SK-MEL-5 (cell line): ENCODE data around the gene KAT14. TPM values are rescaled to one million over a fixed set of nuclear protein-coding genes. Genes with fewer than 3 reads are reported as not detected.
"Not testable (repeated sequence)": the region's sequence is repeated elsewhere in the genome, so short reads cannot be mapped to it uniquely, and the experiment has no call there.

Source experiments
- DNase-seq: peaks from one replicate; pipeline ENCODE4 v3.0.0-alpha.2; 2016; ENCODE audit warnings: low read depth, low spot score
- in situ Hi-C: cut with HindIII; loops from 2 replicates; pipeline ENCODE4 v1.10.0; 2016; ENCODE audit warnings: low sequenced_read_pairs, high pct_unique_total_duplicates, low pct_unique_long_range_greater_than_20kb
- small RNA-seq, 2 experiments: library from RNA; depleted of rRNA; stranded (forward); fragments of <200 nt; gene quantifications; one replicate each; pipeline ENCODE3, GENCODE V24; 2014
- total RNA-seq: library from RNA; depleted of rRNA; stranded (reverse); fragments of >200 nt; shearing (Covaris generic); gene quantifications from 2 replicates; pipeline ENCODE4 v1.2.3, GENCODE V29; 2014; rRNA removed

The KAT14 gene
- total RNA-seq, 1 experiment from 2014 or later = 20.7 TPM

DNA sequence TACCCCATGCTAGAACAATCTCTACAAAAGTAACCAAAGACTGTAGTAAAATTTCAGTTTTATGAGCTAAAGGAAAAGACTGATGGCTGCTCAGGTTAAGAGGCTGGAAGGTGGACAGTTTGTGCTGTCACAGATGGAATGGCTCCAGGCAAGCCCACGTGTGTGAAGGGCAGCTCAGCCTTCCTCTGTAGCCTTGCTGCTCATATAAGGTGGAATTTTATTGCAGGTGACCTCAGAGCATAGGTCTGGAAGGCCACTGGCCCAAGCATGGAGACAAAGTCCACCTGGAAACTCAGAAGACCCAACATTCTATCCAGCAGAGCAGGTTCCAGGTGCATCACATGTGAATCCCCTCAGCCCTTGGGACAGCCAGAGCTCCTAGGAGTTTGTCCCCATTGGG, 53.6 kb downstream of the KAT14 start:
- no peak for DNase-seq
- in situ Hi-C loops = no loop called here

DNA sequence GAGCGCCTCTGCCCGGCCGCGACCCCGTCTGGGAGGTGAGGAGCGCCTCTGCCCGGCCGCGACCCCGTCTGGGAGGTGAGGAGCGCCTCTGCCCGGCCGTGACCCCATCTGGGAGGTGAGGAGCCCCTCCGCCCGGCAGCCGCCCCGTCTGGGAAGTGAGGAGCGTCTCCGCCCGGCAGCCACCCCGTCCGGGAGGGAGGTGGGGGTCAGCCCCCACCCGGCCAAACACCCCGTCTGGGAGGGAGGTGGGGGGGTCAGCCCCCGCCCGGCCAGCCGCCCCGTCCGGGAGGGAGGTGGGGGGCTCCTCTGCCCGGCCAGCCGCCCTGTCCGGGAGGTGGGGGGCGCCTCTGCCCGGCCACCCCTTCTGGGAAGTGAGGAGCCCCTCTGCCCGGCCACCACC, 56.8 kb downstream of the KAT14 start:
- DNase-seq, in situ Hi-C loops: not testable (repeated sequence)

DNA sequence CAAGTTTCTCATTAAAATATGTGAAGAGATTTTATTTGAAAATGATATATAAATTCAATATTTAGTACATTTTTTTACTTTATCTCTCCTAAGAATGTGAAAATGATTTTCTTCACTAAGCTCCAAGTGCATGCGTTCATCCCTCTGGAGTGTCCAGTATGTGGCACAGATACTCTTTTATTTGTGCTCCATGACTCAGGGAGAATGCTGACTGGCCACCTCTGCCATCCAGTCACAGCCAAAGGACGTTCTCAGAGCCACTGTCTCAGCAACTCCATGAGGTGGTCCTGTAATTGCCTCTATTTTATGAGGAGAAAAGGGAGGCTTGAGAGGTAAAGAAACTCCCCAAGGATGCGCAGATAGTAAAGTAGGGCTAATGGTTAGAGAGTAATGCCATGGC, 58.3 kb downstream of the KAT14 start:
- in situ Hi-C loops = no loop called here
- no peak for DNase-seq

DNA sequence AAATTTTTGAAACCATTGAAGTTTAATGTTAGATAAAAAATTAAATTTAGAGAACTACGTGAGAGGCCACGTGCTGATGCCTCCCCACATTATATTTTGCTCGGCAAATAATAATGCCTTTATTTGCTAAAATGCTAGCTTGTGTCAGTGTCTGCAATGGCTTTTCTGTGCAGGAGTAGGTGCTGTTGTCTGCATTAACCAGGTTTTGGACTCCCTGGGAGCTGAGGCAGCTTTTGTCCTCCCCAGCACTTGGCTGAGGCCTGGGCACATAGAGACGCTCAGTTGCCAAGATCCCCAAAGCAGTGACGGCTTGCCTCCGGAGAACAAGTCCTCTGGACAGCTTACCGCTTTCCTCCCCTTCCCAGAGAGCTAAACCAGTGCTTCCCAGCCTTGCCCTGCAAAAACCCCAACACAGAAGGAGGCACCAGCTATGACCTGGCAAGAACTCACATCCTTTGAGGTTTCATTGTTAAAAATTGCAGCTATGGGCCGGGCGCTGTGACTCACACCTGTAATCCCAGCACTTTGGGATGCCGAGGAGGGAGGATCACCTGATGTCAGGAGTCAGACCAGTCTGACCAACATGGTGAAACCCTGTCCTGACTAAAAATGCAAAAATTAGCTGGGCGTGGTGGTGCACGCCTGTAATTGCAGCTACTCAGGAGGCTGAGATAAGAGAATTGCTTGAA, 59.9 kb downstream of the KAT14 start:
- in situ Hi-C loops = no loop called here
- DNase-seq = no peak

DNA sequence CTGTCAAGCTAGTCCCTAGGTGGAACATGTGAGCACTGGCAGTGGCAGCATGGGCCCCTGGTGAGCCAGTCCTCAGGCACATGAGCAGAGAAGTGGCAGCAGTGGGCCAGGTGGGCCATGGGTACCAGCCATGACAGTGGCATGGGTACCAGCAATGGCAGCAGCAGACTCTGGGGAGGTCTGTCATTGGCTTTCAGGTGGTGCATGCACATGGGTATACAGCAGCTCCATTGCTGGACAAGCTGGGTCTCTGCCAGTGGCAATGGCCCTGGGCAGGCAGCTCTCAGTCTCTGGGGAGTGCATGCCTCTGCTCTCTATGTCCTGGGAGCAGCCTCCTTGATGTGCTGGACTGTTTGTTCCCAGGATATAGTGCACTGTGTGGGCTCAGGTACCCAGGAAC, 65.3 kb downstream of the KAT14 start:
- no peak for DNase-seq
- in situ Hi-C loops = no loop called here

DNA sequence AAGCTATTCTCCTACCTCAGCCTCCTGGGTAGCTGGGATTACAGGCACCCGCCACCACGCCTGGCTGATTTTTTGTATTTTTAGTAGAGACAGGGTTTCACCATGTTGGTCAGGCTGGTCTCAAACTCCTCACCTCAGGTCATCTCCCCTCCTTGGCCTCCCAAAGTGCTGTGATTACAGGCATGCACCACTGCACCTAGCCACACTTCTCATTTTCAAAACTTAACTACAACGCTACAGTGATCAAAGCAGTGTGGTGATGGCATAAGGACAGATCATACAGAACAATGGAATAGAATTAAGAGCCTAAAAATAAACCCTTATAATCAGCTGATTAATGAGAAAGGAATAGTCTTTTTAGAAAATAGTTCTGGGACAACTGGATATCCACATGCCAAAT, 66.0 kb downstream of the KAT14 start:
- in situ Hi-C loops, DNase-seq: not testable (repeated sequence)

DNA sequence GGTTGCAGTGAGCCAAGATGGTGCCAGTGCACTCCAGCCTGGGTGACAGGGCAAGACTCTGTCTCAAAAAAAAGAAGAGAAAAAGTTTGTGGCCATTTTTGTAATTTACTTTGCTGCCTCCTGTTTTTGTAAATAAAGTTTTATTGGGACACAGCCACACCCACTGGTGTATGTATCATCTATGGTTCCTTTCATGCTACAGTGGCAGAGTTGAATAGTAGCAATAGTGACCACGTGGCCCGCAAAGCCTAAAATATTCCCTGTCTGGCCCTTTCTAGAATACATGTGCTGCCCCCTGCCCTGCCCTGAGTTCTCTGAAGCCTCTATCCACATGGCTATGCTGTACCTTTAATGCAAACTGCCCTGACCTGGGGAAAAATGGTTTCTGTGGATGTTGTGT, 75.3 kb downstream of the KAT14 start:
- no peak for DNase-seq
- in situ Hi-C loops = no loop called here

DNA sequence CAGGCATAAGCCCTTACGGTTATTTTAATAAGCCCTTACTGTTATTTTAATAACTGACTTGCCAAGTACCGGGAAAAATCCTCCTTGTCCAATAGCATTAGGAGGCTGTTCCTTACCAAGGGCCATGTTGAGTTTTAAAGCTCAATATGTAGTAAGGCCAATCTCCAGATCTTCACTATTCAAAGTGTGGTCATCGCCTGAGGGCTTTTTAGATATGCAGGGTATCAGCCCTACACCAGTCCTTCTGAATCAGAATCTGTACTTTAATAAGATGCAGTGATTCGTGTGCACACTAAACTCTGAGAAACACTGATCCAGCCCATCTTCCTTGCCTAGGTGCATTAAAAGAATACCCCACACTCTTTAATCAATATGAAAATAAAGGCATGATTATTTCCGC, 77.9 kb downstream of the KAT14 start:
- no peak for DNase-seq
- in situ Hi-C loops = no loop called here

DNA sequence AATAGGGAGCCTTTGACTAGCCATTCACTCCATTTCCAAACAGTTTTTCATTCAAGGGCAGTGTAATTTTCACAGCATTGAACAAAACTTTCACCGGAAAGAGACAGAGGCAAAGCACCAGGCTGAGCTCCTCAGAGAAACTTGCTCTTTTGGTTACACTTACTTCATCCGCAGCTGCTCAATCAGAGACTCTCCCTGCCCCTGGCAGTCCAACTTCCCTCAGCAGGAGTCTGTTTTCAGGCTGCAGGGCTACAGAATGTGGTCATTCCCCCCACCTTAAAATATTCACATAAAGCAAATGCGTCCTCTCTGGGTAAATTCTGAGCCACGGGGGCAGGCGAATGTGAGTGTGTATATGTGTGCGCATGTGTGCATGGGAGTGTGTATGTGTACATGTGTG, 80.6 kb downstream of the KAT14 start:
- in situ Hi-C loops = no loop called here
- no peak for DNase-seq

DNA sequence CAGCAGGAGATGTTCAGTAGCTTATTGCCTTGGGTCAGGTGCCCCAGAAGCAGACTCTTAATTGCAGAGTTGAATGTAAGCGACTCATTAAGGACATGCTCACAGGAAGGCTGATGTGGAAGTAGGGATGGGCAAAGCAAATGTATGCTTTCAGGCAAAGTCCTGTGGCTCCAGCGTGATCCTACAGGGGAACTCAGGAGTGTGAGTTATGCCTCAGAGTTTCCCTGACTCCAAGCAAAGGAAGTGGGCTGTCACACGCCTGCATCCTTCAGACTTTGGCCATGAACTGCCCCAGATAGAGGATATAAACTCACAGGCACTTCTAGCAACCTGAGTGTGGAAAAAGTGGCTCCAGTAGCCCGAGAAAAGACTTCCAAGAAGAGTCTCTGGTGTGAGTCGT, 85.7 kb downstream of the KAT14 start:
- in situ Hi-C loops = no loop called here
- DNase-seq = peak; percentile 15

DNA sequence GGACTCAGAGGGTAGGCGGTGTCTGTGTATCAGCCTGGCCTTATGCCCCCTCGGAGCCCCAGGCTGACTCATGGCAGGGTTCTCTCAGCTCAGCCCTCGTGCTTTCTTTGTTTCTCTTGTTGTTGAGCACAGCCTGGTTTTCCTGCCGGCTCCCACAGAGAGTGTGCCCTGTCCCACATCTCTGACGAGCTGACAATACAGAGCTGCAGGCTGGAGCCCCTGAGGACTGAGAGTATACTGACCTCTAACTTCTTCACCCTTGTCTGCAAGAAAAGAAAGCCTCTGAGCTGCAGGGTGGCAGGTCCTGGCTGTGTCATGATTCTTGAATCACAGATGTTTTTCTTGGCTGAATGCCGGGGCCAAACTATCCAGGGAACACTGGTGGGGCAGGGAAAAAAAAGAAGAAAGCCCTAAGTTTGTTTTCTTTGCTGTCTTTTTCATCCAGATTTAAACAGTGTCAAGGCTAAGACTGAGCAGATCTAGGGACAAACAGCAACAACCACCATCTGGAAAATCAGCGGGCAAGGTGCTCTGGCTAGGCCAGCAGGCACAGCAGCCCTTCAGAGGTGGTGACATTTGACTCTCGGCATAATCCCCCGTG, 87.4 kb downstream of the KAT14 start:
- peak; percentile 57 for DNase-seq
- in situ Hi-C loops = no loop called here

DNA sequence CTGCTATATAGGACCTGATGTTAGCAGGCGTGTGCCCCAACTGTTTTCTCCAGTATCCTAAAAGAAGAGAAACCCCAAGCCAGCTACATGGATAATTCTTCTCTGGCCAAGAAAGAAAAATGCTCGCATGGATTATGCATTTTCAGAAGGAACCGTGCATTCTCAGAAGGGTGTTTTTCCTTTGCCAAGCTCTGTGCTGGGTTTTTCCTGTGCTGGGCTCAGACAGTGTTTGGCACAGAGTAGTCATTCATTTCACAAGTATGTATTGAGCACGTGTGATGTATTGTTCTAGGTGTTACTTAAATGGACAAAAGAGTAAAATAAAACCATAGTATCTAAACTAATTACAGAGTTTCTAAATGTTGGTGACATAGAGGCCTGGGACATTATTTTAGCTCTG, 88.0 kb downstream of the KAT14 start:
- in situ Hi-C loops = no loop called here
- no peak for DNase-seq

DNA sequence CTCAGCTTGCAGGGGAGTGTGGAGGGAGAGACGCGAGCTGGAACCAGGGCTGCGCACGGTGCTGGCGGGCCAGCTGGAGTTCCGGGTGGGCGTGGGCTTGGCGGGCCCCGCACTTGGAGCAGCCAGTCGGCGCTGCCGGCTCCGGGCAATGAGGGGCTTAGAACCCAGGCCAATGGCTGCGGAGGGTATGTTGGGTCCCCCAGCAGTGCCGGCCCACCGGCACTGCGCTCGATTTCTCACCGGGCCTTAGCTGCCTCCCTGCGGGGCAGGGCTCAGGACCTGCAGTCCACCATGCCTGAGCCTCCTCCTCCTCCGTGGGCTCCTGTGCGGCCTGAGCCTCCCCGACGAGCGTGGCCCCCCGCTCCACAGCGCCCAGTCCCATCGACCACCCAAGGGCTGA, 89.1 kb downstream of the KAT14 start:
- in situ Hi-C loops, DNase-seq: not testable (repeated sequence)

DNA sequence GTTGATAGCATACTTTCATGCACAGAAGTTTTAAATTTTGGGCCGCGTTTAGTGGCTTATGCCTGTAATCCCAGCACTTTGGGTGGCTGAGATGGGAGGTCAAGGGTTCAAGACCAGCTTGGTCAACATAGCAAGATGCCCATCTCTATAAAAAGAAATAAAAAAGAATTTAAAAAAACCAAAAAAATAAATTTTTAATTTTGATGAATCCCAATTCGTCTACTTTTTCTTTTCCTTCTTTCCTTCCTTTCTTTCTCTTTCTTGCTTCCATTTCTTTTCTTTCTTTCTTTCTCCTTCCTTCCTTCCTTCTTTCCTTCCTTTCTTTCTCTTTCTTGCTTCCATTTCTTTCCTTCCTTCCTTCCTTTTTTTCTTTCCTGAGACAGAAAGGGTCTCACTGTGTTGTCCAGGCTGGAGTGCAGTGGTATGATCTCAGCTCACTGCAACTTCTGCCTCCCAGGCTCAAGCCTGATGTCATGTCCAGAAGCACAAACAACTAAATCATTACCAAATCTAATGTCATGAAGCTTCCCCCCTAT, 95.8 kb downstream of the KAT14 start:
- in situ Hi-C loops = no loop called here
- no peak for DNase-seq

Small RNA genes lying within 50 kb of the gene (small RNA-seq; reads per million reads assigned to genes)
- gene RF00019 (0 reads per million in 2 experiments), gene RNU7-137P (0 reads per million in 2 experiments)

Other genes starting within 250 kb of the KAT14 start
- 163 and 176 TPM in 2 replicates for gene SNX5, start 169.1 kb upstream of the KAT14 start, total RNA-seq
- gene MGME1, start 168.8 kb upstream of the KAT14 start, total RNA-seq = 32.8 and 34.9 TPM in 2 replicates
- not detected in 2 replicates for gene OVOL2, start 79.9 kb upstream of the KAT14 start, total RNA-seq
- gene PET117, start within 50 bp of the KAT14 start, total RNA-seq = 47.9 and 50.6 TPM in 2 replicates
- gene ZNF133, start 150.7 kb downstream of the KAT14 start, total RNA-seq = 11.9 and 19.2 TPM in 2 replicates